K562 (cell line): ENCODE measurements around the gene NAV2. TPM values are rescaled to one million over a fixed set of nuclear protein-coding genes. Genes with fewer than 3 reads are reported as not detected.

Source experiments
- ATAC-seq: fragments of 200-7000 bp; cut with Tn5 transposase; 3 replicates; pipeline ENCODE4 v1.9.1; 2020; ENCODE audit warnings: moderate library complexity
- BruUV-seq: library from RNA; stranded (reverse); fragments of 400-500 nt; replicated peaks from 2 replicates; lab custom pipeline; 2021; lab: Mats Ljungman, UMichigan
- CTCF ChIA-PET: fragments of 300-600 bp; formaldehyde crosslinking; extraction: SDS; loops from one replicate; lab custom pipeline; 2021; ENCODE audit warnings: low intra/inter-chr PET ratio; lab: Yijun Ruan, JAX
- POLR2A ChIA-PET: fragments of 300-600, 350-650 bp; sonication (Branson Sonifier 250); formaldehyde crosslinking; extraction: SDS; loops from one replicate; lab custom pipeline; 2021; ENCODE audit warnings: antibody characterized with exemption, inconsistent platforms; lab: Yijun Ruan, JAX
- DNase-seq, 4 experiments: peaks; one replicate each; pipeline versions ENCODE4 v3.0.0 to v3.0.0-alpha.2; 2011 to 2018; ENCODE audit warnings: low spot score in 3 of 4, mixed read lengths in 3 of 4; ENCODE audit errors: extremely low read depth in 1 of 4
- FAIRE-seq: peaks from 2 replicates; lab custom pipeline; 2011; peaks lifted over from hg19 to GRCh38; lab: Jason Lieb, UNC
- H2AFZ ChIP-seq: 2 replicates; pipeline ENCODE4 v1.6.0; 2011; ENCODE audit warnings: low read depth, low read length, control low read depth, inconsistent platforms
- H3K27ac ChIP-seq: fragments of 200-600 bp; 3 replicates; pipeline ENCODE4 v1.8.0; 2011; ENCODE audit warnings: low read depth, mild to moderate bottlenecking, control low read depth, inconsistent platforms, low read length, moderate library complexity, mixed read lengths; ENCODE audit errors: extremely low read depth
- H3K27me3 ChIP-seq, 2 experiments: fragments of 300-600 bp in 1 of 2; 2 replicates in 1 of 2; 3 replicates in 1 of 2; pipeline versions ENCODE4 v1.6.0 to v1.8.0; 2011; ENCODE audit warnings: inconsistent platforms in 2 of 2, low read length in 2 of 2, mild to moderate bottlenecking in 1 of 2, mixed read lengths in 1 of 2, moderate library complexity in 1 of 2; ENCODE audit not compliant: control insufficient read depth in 2 of 2, insufficient read depth in 2 of 2
- H3K36me3 ChIP-seq: fragments of 300-600 bp; 3 replicates; pipeline ENCODE4 v1.8.0; 2011; ENCODE audit warnings: mild to moderate bottlenecking, low read length, inconsistent platforms; ENCODE audit not compliant: control insufficient read depth, insufficient read depth
- H3K4me1 ChIP-seq, 2 experiments: fragments of 200-600 bp in 1 of 2; replicated peaks in 1 of 2; 2 replicates in 1 of 2; 3 replicates in 1 of 2; pipeline versions ENCODE4 v1.5.1 to v1.8.0; 2011; ENCODE audit warnings: inconsistent platforms in 2 of 2, low read length in 2 of 2, mild to moderate bottlenecking in 1 of 2, mixed read lengths in 1 of 2, moderate library complexity in 1 of 2; ENCODE audit not compliant: control insufficient read depth in 2 of 2, insufficient read depth in 2 of 2
- H3K4me2 ChIP-seq: 2 replicates; pipeline ENCODE4 v1.6.1; 2011; ENCODE audit warnings: low read length, control low read depth, inconsistent platforms, mixed read lengths; ENCODE audit not compliant: insufficient read depth
- H3K4me3 ChIP-seq: fragments of 200-600 bp; sonication (generic), shearing (Covaris generic); 2 replicates; pipeline ENCODE4 v1.5.1; 2016; ENCODE audit warnings: control low read depth, inconsistent platforms
- H3K79me2 ChIP-seq: fragments of 200-600 bp; 3 replicates; pipeline ENCODE4 v1.8.0; 2011; ENCODE audit warnings: low read length, inconsistent platforms; ENCODE audit not compliant: control insufficient read depth, insufficient read depth
- H3K9ac ChIP-seq, 2 experiments: 2 replicates each; pipeline versions ENCODE4 v1.6.0 to v1.6.1; 2011; ENCODE audit warnings: low read depth in 2 of 2, low read length in 2 of 2, control low read depth in 1 of 2, inconsistent platforms in 1 of 2, mild to moderate bottlenecking in 1 of 2, mixed read lengths in 1 of 2; ENCODE audit not compliant: insufficient read depth in 1 of 2
- H3K9me1 ChIP-seq: one replicate; pipeline ENCODE4 v1.6.0; 2011; ENCODE audit warnings: inconsistent platforms, mild to moderate bottlenecking, low read length, moderate library complexity; ENCODE audit not compliant: control insufficient read depth, insufficient read depth
- H3K9me3 ChIP-seq: replicated peaks from 2 replicates; pipeline ENCODE4 v1.5.1; 2011; ENCODE audit warnings: low read depth, low read length, inconsistent platforms; ENCODE audit not compliant: control insufficient read depth, insufficient read depth
- H4K20me1 ChIP-seq: replicated peaks from 2 replicates; pipeline ENCODE4 v1.6.1; 2011; ENCODE audit warnings: low read length, inconsistent platforms, mixed read lengths; ENCODE audit not compliant: control insufficient read depth, insufficient read depth
- ATF7 ChIP-seq: fragments of 450-650 bp; IDR thresholded peaks from 2 replicates; pipeline ENCODE4 v1.7.1; 2014; ENCODE audit warnings: mild to moderate bottlenecking, moderate library complexity
- CREM ChIP-seq: IDR thresholded peaks from 2 replicates; pipeline ENCODE4 v1.6.1; 2014; ENCODE audit warnings: antibody characterized with exemption, low read depth
- CTBP1 ChIP-seq: fragments of 450-650 bp; IDR thresholded peaks from 2 replicates; pipeline ENCODE4 v1.6.1; 2016; ENCODE audit warnings: borderline replicate concordance
- DPF2 ChIP-seq: fragments of 450-650 bp; IDR thresholded peaks from 2 replicates; pipeline ENCODE4 v1.6.1; 2016
- JUN ChIP-seq, 2 experiments: sonication (generic) in 1 of 2; formaldehyde crosslinking in 1 of 2; IDR thresholded peaks; 2 replicates each; pipeline versions ENCODE4 v1.6.1 to v1.8.0; 2012 to 2022; ENCODE audit warnings: borderline replicate concordance in 2 of 2, mild to moderate bottlenecking in 2 of 2, improper control_type of control experiment in 1 of 2, low read depth in 1 of 2, low read length in 1 of 2, missing genetic modification reagents in 1 of 2
- KAT8 ChIP-seq: fragments of 450-650 bp; IDR thresholded peaks from 2 replicates; pipeline ENCODE4 v1.6.1; 2016; ENCODE audit warnings: low read depth, mild to moderate bottlenecking
- KDM1A ChIP-seq, 2 experiments: fragments of 450-650 bp; IDR thresholded peaks; 2 replicates each; pipeline ENCODE4 v1.6.1; 2016; ENCODE audit warnings: mild to moderate bottlenecking in 2 of 2
- LEF1 ChIP-seq: fragments of 450-650 bp; IDR thresholded peaks from 2 replicates; pipeline ENCODE4 v1.6.1; 2016; ENCODE audit warnings: mild to moderate bottlenecking
- MAZ ChIP-seq, 2 experiments: fragments of 450-650 bp in 1 of 2; sonication (generic) in 1 of 2; formaldehyde crosslinking; IDR thresholded peaks in 1 of 2; conservative IDR thresholded peaks in 1 of 2; 2 replicates each; pipeline versions ENCODE4 v1.4.0 to v1.5.0; 2020; ENCODE audit warnings: mild to moderate bottlenecking in 1 of 2, missing genetic modification reagents in 1 of 2
- MECOM ChIP-seq: fragments of 250-450 bp; sonication (Bioruptor Pico); IDR thresholded peaks from 2 replicates; pipeline ENCODE4 v1.8.0; 2022; ENCODE audit warnings: inconsistent platforms
- MTA3 ChIP-seq: fragments of 450-650 bp; formaldehyde crosslinking; IDR thresholded peaks from 2 replicates; pipeline ENCODE4 v1.6.1; 2017; ENCODE audit warnings: mild to moderate bottlenecking, borderline replicate concordance
- NCOA1 ChIP-seq: fragments of 450-650 bp; IDR thresholded peaks from 2 replicates; pipeline ENCODE4 v1.6.1; 2016; ENCODE audit warnings: low read depth
- NRF1 ChIP-seq, 2 experiments: fragments of 450-650 bp; IDR thresholded peaks in 1 of 2; conservative IDR thresholded peaks in 1 of 2; 2 replicates each; pipeline ENCODE4 v1.6.1; 2014; ENCODE audit warnings: mild to moderate bottlenecking in 2 of 2
- PHF21A ChIP-seq: fragments of 450-650 bp; IDR thresholded peaks from 2 replicates; pipeline ENCODE4 v1.6.1; 2017; ENCODE audit warnings: low read depth, borderline replicate concordance
- PPARD ChIP-seq: fragments of 250-450 bp; sonication (Bioruptor Pico); IDR thresholded peaks from 2 replicates; pipeline ENCODE4 v1.8.0; 2022; ENCODE audit warnings: inconsistent platforms, mild to moderate bottlenecking, moderate library complexity
- SMAD4 ChIP-seq: fragments of 250-450 bp; sonication (Bioruptor Pico); conservative IDR thresholded peaks from 2 replicates; pipeline ENCODE4 v1.8.0; 2021; ENCODE audit warnings: inconsistent platforms, mild to moderate bottlenecking, moderate library complexity
- SMARCE1 ChIP-seq: fragments of 450-650 bp; IDR thresholded peaks from 2 replicates; pipeline ENCODE4 v1.7.1; 2016; ENCODE audit warnings: mild to moderate bottlenecking
- ZFP30 ChIP-seq: fragments of 250-450 bp; sonication (Bioruptor Pico); IDR thresholded peaks from 2 replicates; pipeline ENCODE4 v1.8.0; 2022; ENCODE audit warnings: moderate library complexity, mild to moderate bottlenecking, inconsistent platforms, borderline replicate concordance
- ZFP36 ChIP-seq: fragments of 150-350 bp; IDR thresholded peaks from 2 replicates; pipeline ENCODE4 v1.6.1; 2018; ENCODE audit warnings: low read length, low read depth; ENCODE audit not compliant: partially characterized antibody
- ZNF174 ChIP-seq: fragments of 250-450 bp; sonication (Bioruptor Pico); IDR thresholded peaks from 2 replicates; pipeline ENCODE4 v1.4.0; 2020; ENCODE audit warnings: mild to moderate bottlenecking
- ZNF175 ChIP-seq: fragments of 200-800 bp; sonication (Bioruptor generic); IDR thresholded peaks from 2 replicates; pipeline ENCODE4 v1.6.1; 2016; ENCODE audit warnings: low read depth, mild to moderate bottlenecking, missing genetic modification characterization, missing compliant biosample characterization
- ZNF696 ChIP-seq: fragments of 250-450 bp; sonication (Bioruptor Pico); conservative IDR thresholded peaks from 2 replicates; pipeline ENCODE4 v1.4.0; 2020; ENCODE audit warnings: mild to moderate bottlenecking, moderate library complexity
- ZSCAN32 ChIP-seq: fragments of 450-650 bp; formaldehyde crosslinking; IDR thresholded peaks from 2 replicates; pipeline ENCODE4 v1.4.0; 2020; ENCODE audit warnings: mild to moderate bottlenecking, moderate library complexity
- WGBS: fragments of 100-300 bp; shearing (Covaris generic); methylation state at CpG from one replicate; pipeline ENCODE4 v1.1.6; 2016; ENCODE audit warnings: low coverage, mixed read lengths; ENCODE audit not compliant: insufficient coverage; ENCODE audit errors: missing lambda C conversion rate; 5-methylcytosine and 5-hydroxymethylcytosine counted together
- in situ Hi-C: fragments of 300-500 bp; cut with MboI; formaldehyde crosslinking; loops from 4 replicates; pipeline ENCODE4 v1.15.0; 2018; ENCODE audit warnings: inconsistent platforms, mixed read lengths
- intact Hi-C: fragments of 100-400 bp; cut with micrococcal nuclease; formaldehyde crosslinking; loops from 2 replicates; pipeline ENCODE4 v1.14.2; 2022
- polyA plus RNA-seq, 8 experiments: library from polyadenylated mRNA; depleted of rRNA in 4 of 8; stranded (reverse) in 5 of 8; unstranded in 3 of 8; fragments of >200 nt; fragmentation: Nextera tagmentation in 2 of 8; fragmentation: Illumina TruSeq in 1 of 8; extraction: Ambion mirVana in 2 of 8; extraction: Trizol in 1 of 8; gene quantifications; 2 replicates each; pipeline versions ENCODE4 v1.2.1 to v1.2.3, GENCODE V29; 2011 to 2014; ENCODE audit warnings: inconsistent platforms in 1 of 8, missing spikeins in 1 of 8
- total RNA-seq, 7 experiments: library from RNA; depleted of rRNA in 6 of 7; stranded (reverse); fragments of >200 nt in 6 of 7; fragmentation: Illumina TruSeq in 2 of 7; extraction: Trizol in 2 of 7; gene quantifications; 2 replicates each; pipeline versions ENCODE4 v1.2.1 to v1.2.3, GENCODE V29; 2011 to 2021; ENCODE audit warnings: low replicate concordance in 1 of 7
- TF ChIP-seq, protein P1 (sequence below): fragments of 250-450 bp; sonication (Bioruptor Pico); IDR thresholded peaks from 2 replicates; pipeline ENCODE4 v1.8.0; 2021; ENCODE audit warnings: moderate library complexity, mild to moderate bottlenecking, inconsistent platforms

The NAV2 gene
- total and polyA plus RNA-seq, 9 of the 15 experiments (the other 6 are each of a cell fraction or from before 2014, with no cell fraction given) = 0.03 to 0.35 (median 0.05) TPM

DNA sequence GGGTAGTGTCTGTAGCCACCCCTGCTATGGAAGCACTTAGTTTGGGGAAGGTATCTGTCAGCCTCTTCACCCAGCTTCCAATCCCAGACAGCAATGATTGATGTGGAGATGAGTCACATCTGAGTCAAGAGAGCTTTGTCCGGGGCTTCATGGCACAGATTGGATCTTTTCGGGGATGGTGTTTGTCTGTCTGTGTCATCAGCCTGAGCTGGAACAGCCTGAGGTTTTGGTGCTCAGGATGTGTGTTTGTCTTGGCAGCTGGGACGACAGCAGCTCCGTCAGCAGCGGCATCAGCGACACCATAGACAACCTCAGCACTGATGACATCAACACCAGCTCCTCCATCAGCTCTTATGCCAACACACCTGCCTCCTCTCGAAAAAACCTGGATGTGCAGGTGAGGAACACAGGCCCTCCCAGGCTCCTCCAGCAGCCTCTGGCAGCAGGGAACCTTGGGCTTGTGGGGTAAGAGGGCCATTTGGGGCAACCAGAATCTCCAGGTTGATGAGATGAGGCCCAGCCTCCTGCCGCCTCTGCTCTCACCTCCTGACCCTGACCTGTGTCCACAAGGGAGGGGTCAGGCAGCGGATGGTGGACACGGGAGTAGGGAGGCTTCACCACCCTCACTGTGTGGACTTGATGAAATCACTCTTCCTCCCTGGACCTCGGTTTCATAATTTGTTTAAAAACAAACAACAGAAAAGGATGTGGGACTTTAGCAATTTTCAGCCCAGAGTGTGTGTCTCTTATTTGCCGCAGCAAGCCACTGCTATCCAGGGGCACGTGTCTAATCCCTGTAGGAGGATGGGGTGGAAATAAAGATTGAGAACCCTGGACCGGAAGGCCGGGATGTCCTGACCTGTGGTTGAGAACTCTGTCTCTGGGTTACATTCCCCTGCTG is 323.3 kb downstream of the NAV2 start:
- FAIRE-seq = peak; percentile 26
- ChIA-PET POLR2A (interaction anchor here (1.4 to 1.5 kb wide), 3 partner anchors 10 to 44 kb away, joined by 3 to 5 read pairs (median 4); no protein-coding TSS in a partner anchor), CTCF (no interaction called here)
- Histone ChIP-seq H3K27me3 (peaks cover 13 to 55% of the 10 kb centered on the region in 2 experiments), H3K4me2 (no peak overlapping the region), H3K4me1 (no peaks in the 10 kb centered on the region; a peak in 1 of 5 replicates), H3K36me3 (no peaks in the 10 kb centered on the region), H3K79me2 (no peaks in the 10 kb centered on the region), H3K9me3 (no peaks in the 10 kb centered on the region), H2AFZ (no peak overlapping the region), H3K4me3 (no peak overlapping the region), H4K20me1 (0 out of 2 replicates have a peak, but pooled peaks cover 7% of the 10 kb centered on the region), H3K27ac (no peak overlapping the region), H3K9me1 (no peaks in the 10 kb centered on the region), H3K9ac (0 out of 4 replicates have a peak overlapping the region, but pooled peaks of 1 of the 2 experiments have one; percentile 29)
- WGBS = 10% methylated on average over 15 of the region's 15 CpGs
- BruUV-seq = no TSS peak
- ATAC-seq = peak; percentile 66
- intact Hi-C loops = loop anchor here (5.0 kb wide), 1 partner anchor 76 kb away; no protein-coding TSS in a partner anchor
- in situ Hi-C loops = no loop called here
- peak in 3 of 4 experiments; percentile 15 to 54 (median 40) for DNase-seq
- TF ChIP-seq CTBP1 (peak; percentile 99), MAZ (CRISPR knock-in tag; conservative IDR thresholded peaks at IDR 0.05 in 1 of 2, IDR thresholded peaks at IDR 0.05 in 1 of 2) (no peak), ZNF174 (CRISPR knock-in tag) (no peak), SMARCE1 (peak; percentile 87), MTA3 (peak; percentile 25; the same call in 1 of the 2 replicates), MECOM (CRISPR knock-in tag) (peak; percentile 65; the same call in 1 of the 2 replicates), PHF21A (peak; percentile 16; the same call in 1 of the 2 replicates), KDM1A (IDR thresholded peaks at IDR 0.05) (peak; percentile 69 to 74), NCOA1 (peak; percentile 60; the same call in 1 of the 2 replicates), ZFP36 (peak; percentile 69), JUN (IDR thresholded peaks at IDR 0.05; ENCODE audit: borderline replicate concordance, low read depth, low read length) (peak; percentile 96), JUN (CRISPR knock-in tag; IDR thresholded peaks at IDR 0.05; ENCODE audit: borderline replicate concordance) (peak; percentile 75; the same call in 1 of the 2 replicates), DPF2 (peak; percentile 68), KAT8 (no peak), NRF1 (conservative IDR thresholded peaks at IDR 0.05 in 1 of 2, IDR thresholded peaks at IDR 0.05 in 1 of 2) (peak in 1 of 2 experiments; percentile 31; a peak in 2 of 4 replicates), ZNF696 (CRISPR knock-in tag) (no peak), PPARD (CRISPR knock-in tag) (no peak), ZSCAN32 (CRISPR knock-in tag) (no peak), SMAD4 (CRISPR knock-in tag) (peak; percentile 44; the same call in 1 of the 2 replicates), ZNF175 (CRISPR knock-in tag) (peak; percentile 63; the same call in 1 of the 2 replicates), LEF1 (peak; percentile 39; the same call in 1 of the 2 replicates), ATF7 (peak; percentile 74; the same call in 1 of the 2 replicates), CREM (peak; percentile 47), ZFP30 (CRISPR knock-in tag) (no peak)
- TF ChIP-seq, protein P1, sequence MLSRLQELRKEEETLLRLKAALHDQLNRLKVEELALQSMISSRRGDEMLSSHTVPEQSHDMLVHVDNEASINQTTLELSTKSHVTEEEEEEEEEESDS (CRISPR knock-in tag) = no peak
